HepG2 (cell line): Measurements from ENCODE around the gene PA2G4. TPM values are rescaled to one million over a fixed set of nuclear protein-coding genes. Genes with fewer than 3 reads are reported as not detected.

Experiments
- FOXJ3 ChIP-seq: sonication (generic); formaldehyde crosslinking; IDR thresholded peaks from 2 replicates; pipeline ENCODE4 v1.4.0; 2020; ENCODE audit warnings: missing genetic modification reagents, mild to moderate bottlenecking, borderline replicate concordance
- HOXA9 ChIP-seq: sonication (generic); formaldehyde crosslinking; IDR thresholded peaks from 2 replicates; pipeline ENCODE4 v1.8.1; 2022; ENCODE audit warnings: missing genetic modification reagents, mild to moderate bottlenecking, moderate library complexity, borderline replicate concordance
- PHF8 ChIP-seq: sonication (generic); formaldehyde crosslinking; IDR thresholded peaks from 2 replicates; pipeline ENCODE4 v1.5.0; 2020; ENCODE audit warnings: missing genetic modification reagents
- SAP130 ChIP-seq: IDR thresholded peaks from 2 replicates; pipeline ENCODE4 v1.6.1; 2016; ENCODE audit warnings: low read depth
- TARDBP ChIP-seq: sonication (generic); formaldehyde crosslinking; IDR thresholded peaks from 2 replicates; pipeline ENCODE4 v1.8.0; 2022; ENCODE audit warnings: mild to moderate bottlenecking, missing genetic modification reagents
- TOPORS ChIP-seq: sonication (generic); formaldehyde crosslinking; IDR thresholded peaks from 2 replicates; pipeline ENCODE4 v1.8.0; 2023; ENCODE audit warnings: mild to moderate bottlenecking, missing genetic modification reagents
- ZFP37 ChIP-seq: sonication (generic); formaldehyde crosslinking; IDR thresholded peaks from 2 replicates; pipeline ENCODE4 v1.4.0; 2020; ENCODE audit warnings: missing genetic modification reagents, borderline replicate concordance
- ZIK1 ChIP-seq: sonication (generic); formaldehyde crosslinking; IDR thresholded peaks from 2 replicates; pipeline ENCODE4 v1.5.0; 2020; ENCODE audit warnings: mild to moderate bottlenecking, low read depth, missing genetic modification reagents, borderline replicate concordance
- ZKSCAN5 ChIP-seq: sonication (generic); formaldehyde crosslinking; IDR thresholded peaks from 2 replicates; pipeline ENCODE4 v1.5.1; 2020; ENCODE audit warnings: mild to moderate bottlenecking, missing genetic modification reagents
- ZMYM4 ChIP-seq: sonication (generic); formaldehyde crosslinking; IDR thresholded peaks from 2 replicates; pipeline ENCODE4 v1.8.1; 2023; ENCODE audit warnings: mild to moderate bottlenecking, missing genetic modification reagents
- ZNF160 ChIP-seq: sonication (generic); formaldehyde crosslinking; IDR thresholded peaks from 2 replicates; pipeline ENCODE4 v1.8.0; 2022; ENCODE audit warnings: mild to moderate bottlenecking, inconsistent platforms, missing genetic modification reagents
- ZNF232 ChIP-seq: sonication (generic); formaldehyde crosslinking; IDR thresholded peaks from 2 replicates; pipeline ENCODE4 v1.4.0; 2020; ENCODE audit warnings: missing genetic modification reagents, borderline replicate concordance
- ZNF317 ChIP-seq: sonication (generic); formaldehyde crosslinking; IDR thresholded peaks from 2 replicates; pipeline ENCODE4 v1.5.0; 2020; ENCODE audit warnings: mild to moderate bottlenecking, missing genetic modification reagents
- ZNF501 ChIP-seq: sonication (generic); formaldehyde crosslinking; IDR thresholded peaks from 2 replicates; pipeline ENCODE4 v1.5.1; 2020; ENCODE audit warnings: mild to moderate bottlenecking, moderate library complexity, missing genetic modification reagents
- ZNF883 ChIP-seq: sonication (generic); formaldehyde crosslinking; IDR thresholded peaks from 2 replicates; pipeline ENCODE4 v1.5.1; 2020; ENCODE audit warnings: mild to moderate bottlenecking, missing genetic modification reagents; ENCODE audit errors: not compliant biosample characterization
- polyA plus RNA-seq, 8 experiments: library from polyadenylated mRNA; depleted of rRNA in 3 of 8; stranded (reverse) in 7 of 8; unstranded in 1 of 8; fragments of >200 nt; fragmentation: Illumina TruSeq in 4 of 8; extraction: Trizol in 4 of 8; gene quantifications; 2 replicates each; pipeline versions ENCODE4 v1.2.1 to v1.2.3, GENCODE V29; 2011 to 2016; ENCODE audit warnings: low read depth in 4 of 8, missing spikeins in 1 of 8, mixed read lengths in 1 of 8; ENCODE audit not compliant: insufficient read depth in 1 of 8
- total RNA-seq, 5 experiments: library from RNA; depleted of rRNA; stranded (reverse); fragments of >200 nt; fragmentation: Illumina TruSeq; extraction: Trizol; gene quantifications; 2 replicates each; pipeline ENCODE4 v1.2.3, GENCODE V29; 2016; ENCODE audit warnings: low read depth in 1 of 5
- TF ChIP-seq, protein P1 (sequence below): sonication (generic); formaldehyde crosslinking; IDR thresholded peaks from 2 replicates; pipeline ENCODE4; 2020; ENCODE audit warnings: missing genetic modification reagents, mild to moderate bottlenecking, borderline replicate concordance
- TF ChIP-seq, protein P2 (sequence below): IDR thresholded peaks from 2 replicates; pipeline ENCODE4 v1.6.1; 2012; ENCODE audit warnings: inconsistent platforms
- TF ChIP-seq, protein P3 (sequence below): sonication (generic); formaldehyde crosslinking; IDR thresholded peaks from 2 replicates; pipeline ENCODE4 v1.4.0; 2020; ENCODE audit warnings: missing genetic modification reagents
- TF ChIP-seq, protein P4 (sequence below): sonication (generic); formaldehyde crosslinking; IDR thresholded peaks from 2 replicates; pipeline ENCODE4 v1.9.0; 2022; ENCODE audit warnings: missing genetic modification reagents, mild to moderate bottlenecking, borderline replicate concordance

The PA2G4 gene
- total and polyA plus RNA-seq, 2 of the 13 experiments (the other 11 are each of a cell fraction or from before 2014, with no cell fraction given): 147 to 240 TPM

DNA sequence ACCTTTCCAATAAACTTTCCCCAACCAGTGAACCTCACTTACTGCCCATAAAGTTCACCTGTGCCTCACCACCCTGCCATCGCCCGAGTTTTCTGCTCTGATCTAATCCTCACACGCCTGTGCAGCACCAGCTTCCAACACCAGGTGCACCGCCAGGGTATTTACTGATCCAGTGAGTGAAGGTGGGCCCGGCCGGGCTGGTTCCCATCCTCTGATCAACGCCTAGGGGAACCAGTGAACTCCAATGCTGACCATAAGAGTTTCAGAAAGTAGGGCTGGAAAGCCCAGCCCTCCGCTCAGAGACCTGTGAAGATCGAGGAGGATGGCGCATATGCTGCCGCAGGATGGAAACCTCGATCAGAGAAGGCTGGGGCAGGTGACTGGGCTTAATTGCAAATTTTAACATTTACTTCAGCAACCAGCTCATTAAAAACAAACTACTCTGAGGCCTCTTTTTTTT, 47.3 kb downstream of the PA2G4 start (continued):
- TF ChIP-seq, protein P1, sequence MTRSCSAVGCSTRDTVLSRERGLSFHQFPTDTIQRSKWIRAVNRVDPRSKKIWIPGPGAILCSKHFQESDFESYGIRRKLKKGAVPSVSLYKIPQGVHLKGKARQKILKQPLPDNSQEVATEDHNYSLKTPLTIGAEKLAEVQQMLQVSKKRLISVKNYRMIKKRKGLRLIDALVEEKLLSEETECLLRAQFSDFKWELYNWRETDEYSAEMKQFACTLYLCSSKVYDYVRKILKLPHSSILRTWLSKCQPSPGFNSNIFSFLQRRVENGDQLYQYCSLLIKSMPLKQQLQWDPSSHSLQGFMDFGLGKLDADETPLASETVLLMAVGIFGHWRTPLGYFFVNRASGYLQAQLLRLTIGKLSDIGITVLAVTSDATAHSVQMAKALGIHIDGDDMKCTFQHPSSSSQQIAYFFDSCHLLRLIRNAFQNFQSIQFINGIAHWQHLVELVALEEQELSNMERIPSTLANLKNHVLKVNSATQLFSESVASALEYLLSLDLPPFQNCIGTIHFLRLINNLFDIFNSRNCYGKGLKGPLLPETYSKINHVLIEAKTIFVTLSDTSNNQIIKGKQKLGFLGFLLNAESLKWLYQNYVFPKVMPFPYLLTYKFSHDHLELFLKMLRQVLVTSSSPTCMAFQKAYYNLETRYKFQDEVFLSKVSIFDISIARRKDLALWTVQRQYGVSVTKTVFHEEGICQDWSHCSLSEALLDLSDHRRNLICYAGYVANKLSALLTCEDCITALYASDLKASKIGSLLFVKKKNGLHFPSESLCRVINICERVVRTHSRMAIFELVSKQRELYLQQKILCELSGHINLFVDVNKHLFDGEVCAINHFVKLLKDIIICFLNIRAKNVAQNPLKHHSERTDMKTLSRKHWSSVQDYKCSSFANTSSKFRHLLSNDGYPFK: peak; percentile 4; the same call in 1 of the 2 replicates
- TF ChIP-seq ZFP37 (CRISPR knock-in tag) (0 out of 2 replicates have a peak, but pooled peaks have one; percentile 40), TARDBP (CRISPR knock-in tag) (0 out of 2 replicates have a peak, but pooled peaks have one; percentile 26), PHF8 (peak; percentile 11; the same call in 1 of the 2 replicates), HOXA9 (CRISPR knock-in tag) (no peak), ZIK1 (CRISPR knock-in tag) (0 out of 2 replicates have a peak, but pooled peaks have one; percentile 33), ZMYM4 (CRISPR knock-in tag) (no peak), FOXJ3 (CRISPR knock-in tag) (0 out of 2 replicates have a peak, but pooled peaks have one; percentile 2), ZNF883 (no peak), ZKSCAN5 (CRISPR knock-in tag) (no peak), ZNF160 (peak; percentile 3; the same call in 1 of the 2 replicates), ZNF317 (CRISPR knock-in tag) (0 out of 2 replicates have a peak, but pooled peaks have one; percentile 6), SAP130 (CRISPR knock-in tag) (0 out of 2 replicates have a peak, but pooled peaks have one; percentile 14), ZNF232 (CRISPR knock-in tag) (peak; percentile 33; the same call in 1 of the 2 replicates), TOPORS (0 out of 2 replicates have a peak, but pooled peaks have one; percentile 27), ZNF501 (CRISPR knock-in tag) (peak; percentile 56; the same call in 1 of the 2 replicates)
- TF ChIP-seq, protein P2, sequence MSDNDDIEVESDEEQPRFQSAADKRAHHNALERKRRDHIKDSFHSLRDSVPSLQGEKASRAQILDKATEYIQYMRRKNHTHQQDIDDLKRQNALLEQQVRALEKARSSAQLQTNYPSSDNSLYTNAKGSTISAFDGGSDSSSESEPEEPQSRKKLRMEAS: peak; percentile 47; the same call in 1 of the 2 replicates
- TF ChIP-seq, protein P3, sequence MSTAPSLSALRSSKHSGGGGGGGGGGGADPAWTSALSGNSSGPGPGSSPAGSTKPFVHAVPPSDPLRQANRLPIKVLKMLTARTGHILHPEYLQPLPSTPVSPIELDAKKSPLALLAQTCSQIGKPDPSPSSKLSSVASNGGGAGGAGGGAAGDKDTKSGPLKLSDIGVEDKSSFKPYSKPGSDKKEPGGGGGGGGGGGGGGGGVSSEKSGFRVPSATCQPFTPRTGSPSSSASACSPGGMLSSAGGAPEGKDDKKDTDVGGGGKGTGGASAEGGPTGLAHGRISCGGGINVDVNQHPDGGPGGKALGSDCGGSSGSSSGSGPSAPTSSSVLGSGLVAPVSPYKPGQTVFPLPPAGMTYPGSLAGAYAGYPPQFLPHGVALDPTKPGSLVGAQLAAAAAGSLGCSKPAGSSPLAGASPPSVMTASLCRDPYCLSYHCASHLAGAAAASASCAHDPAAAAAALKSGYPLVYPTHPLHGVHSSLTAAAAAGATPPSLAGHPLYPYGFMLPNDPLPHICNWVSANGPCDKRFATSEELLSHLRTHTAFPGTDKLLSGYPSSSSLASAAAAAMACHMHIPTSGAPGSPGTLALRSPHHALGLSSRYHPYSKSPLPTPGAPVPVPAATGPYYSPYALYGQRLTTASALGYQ (CRISPR knock-in tag): peak; percentile 11; the same call in 1 of the 2 replicates
- TF ChIP-seq, protein P4, sequence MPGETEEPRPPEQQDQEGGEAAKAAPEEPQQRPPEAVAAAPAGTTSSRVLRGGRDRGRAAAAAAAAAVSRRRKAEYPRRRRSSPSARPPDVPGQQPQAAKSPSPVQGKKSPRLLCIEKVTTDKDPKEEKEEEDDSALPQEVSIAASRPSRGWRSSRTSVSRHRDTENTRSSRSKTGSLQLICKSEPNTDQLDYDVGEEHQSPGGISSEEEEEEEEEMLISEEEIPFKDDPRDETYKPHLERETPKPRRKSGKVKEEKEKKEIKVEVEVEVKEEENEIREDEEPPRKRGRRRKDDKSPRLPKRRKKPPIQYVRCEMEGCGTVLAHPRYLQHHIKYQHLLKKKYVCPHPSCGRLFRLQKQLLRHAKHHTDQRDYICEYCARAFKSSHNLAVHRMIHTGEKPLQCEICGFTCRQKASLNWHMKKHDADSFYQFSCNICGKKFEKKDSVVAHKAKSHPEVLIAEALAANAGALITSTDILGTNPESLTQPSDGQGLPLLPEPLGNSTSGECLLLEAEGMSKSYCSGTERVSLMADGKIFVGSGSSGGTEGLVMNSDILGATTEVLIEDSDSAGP (CRISPR knock-in tag): 0 out of 2 replicates have a peak, but pooled peaks have one; percentile 0
